Subcutaneous abdominal adipose tissue (tissue), 5 donors: Measurements from ENCODE around the gene MAL.
"Not testable (repeated sequence)": the region's sequence is repeated elsewhere in the genome, so short reads cannot be mapped to it uniquely, and the experiment has no call there.

Experiments used
- H3K27ac ChIP-seq: one replicate; pipeline ENCODE4 v1.7.0; 2013; ENCODE audit warnings: low read depth, mild to moderate bottlenecking, inconsistent platforms, low read length, moderate library complexity
- H3K27me3 ChIP-seq, 5 donors: one replicate each; pipeline ENCODE4 v1.7.0; 2013; ENCODE audit warnings: low read length in 5 of 5, inconsistent platforms in 1 of 5; ENCODE audit not compliant: control insufficient read depth in 5 of 5, insufficient read depth in 4 of 5
- H3K36me3 ChIP-seq, 5 donors: one replicate each; pipeline ENCODE4 v1.7.0; 2013; ENCODE audit warnings: low read length in 5 of 5; ENCODE audit not compliant: control insufficient read depth in 5 of 5, insufficient read depth in 5 of 5
- H3K4me1 ChIP-seq, 5 donors: one replicate each; pipeline ENCODE4 v1.7.0; 2013; ENCODE audit warnings: low read length in 5 of 5, mild to moderate bottlenecking in 3 of 5, moderate library complexity in 1 of 5; ENCODE audit not compliant: control insufficient read depth in 5 of 5, insufficient read depth in 5 of 5
- H3K4me3 ChIP-seq, 5 donors: one replicate each; pipeline ENCODE4 v1.7.0; 2013; ENCODE audit warnings: low read length in 5 of 5, low read depth in 1 of 5
- H3K9ac ChIP-seq, 5 donors: one replicate each; pipeline ENCODE4 v1.7.0; 2013; ENCODE audit warnings: low read length in 5 of 5, mild to moderate bottlenecking in 4 of 5, moderate library complexity in 3 of 5
- H3K9me3 ChIP-seq, 5 donors: one replicate each; pipeline ENCODE4 v1.7.0; 2013; ENCODE audit warnings: low read length in 5 of 5; ENCODE audit not compliant: control insufficient read depth in 5 of 5
- donor health status: healthy.
- donor health status: healthy.
- donor health status: healthy.
- donor health status: healthy.
- donor health status: healthy.

The MAL gene

DNA sequence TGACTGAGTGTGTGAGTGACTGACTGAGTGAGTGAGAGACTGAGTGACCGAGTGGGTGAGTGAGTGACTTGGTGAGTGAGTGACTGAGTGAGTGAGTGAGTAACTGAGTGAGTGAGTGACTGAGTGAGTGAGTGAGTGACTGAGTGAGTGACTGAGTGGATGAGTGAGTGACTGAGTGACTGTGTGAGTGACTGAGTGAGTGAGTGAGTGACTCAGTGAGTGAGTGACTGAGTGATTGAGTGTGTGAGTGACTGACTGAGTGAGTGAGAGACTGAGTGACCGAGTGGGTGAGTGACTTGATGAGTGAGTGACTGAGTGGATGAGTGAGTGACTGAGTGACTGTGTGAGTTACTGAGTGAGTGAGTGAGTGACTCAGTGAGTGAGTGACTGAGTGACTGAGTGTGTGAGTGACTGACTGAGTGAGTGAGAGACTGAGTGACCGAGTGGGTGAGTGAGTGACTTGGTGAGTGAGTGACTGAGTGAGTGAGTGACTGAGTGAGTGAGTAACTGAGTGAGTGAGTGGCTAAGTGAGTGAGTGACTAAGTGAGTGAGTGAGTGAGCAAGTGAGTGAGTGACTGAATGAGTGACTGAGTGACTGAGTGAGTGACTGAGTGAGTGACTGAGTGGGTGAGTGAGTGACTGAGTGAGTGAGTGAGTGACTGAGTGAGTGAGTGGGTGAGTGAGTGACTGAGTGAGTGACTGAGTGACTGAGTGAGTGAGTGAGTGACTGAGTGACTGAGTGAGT is 12.5 kb downstream of the MAL start:
- H3K9me3 ChIP-seq, H3K4me1 ChIP-seq, H3K4me3 ChIP-seq, H3K27ac ChIP-seq, H3K36me3 ChIP-seq, H3K9ac ChIP-seq: not testable (repeated sequence)
- peaks cover 0 to 23% (median 10%) of the 10 kb centered on the region in 5 donors for H3K27me3 ChIP-seq

DNA sequence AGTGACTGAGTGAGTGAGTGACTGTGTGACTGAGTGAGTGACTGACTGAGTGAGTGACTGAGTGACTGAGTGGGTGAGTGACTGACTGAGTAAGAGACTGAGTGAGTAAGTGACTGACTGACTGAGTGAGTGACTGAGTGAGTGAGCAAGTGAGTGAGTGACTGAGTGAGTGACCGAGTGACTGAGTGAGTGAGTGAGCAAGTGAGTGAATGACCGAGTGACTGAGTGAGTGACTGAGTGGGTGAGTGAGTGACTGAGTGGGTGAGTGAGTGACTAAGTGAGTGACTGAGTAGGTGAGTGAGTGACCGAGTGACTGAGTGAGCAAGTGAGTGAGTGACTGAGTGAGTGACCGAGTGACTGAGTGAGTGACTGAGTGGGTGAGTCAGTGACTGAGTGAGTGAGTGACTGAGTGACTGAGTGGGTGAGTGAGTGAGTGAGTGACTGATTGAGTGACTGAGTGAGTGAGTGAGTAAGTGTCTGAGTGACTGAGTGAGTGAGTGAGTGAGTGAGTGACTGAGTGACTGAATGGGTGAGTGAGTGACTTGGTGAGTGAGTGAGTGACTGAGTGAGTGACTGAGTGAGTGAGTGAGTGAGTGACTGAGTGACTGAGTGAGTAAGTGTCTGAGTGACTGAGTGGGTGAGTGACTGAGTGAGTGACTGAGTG is 13.3 kb downstream of the MAL start:
- H3K27ac ChIP-seq, result no peak overlapping the region
- no peaks in the 10 kb centered on the region for H3K36me3 ChIP-seq
- H3K9ac ChIP-seq, result no peak overlapping the region
- peaks cover 3 to 12% (median 9%) of the 10 kb centered on the region in 5 donors for H3K4me1 ChIP-seq
- no peak overlapping the region for H3K4me3 ChIP-seq
- H3K9me3 ChIP-seq, result no peaks in the 10 kb centered on the region
- peaks cover 0 to 26% (median 5%) of the 10 kb centered on the region in 5 donors for H3K27me3 ChIP-seq

DNA sequence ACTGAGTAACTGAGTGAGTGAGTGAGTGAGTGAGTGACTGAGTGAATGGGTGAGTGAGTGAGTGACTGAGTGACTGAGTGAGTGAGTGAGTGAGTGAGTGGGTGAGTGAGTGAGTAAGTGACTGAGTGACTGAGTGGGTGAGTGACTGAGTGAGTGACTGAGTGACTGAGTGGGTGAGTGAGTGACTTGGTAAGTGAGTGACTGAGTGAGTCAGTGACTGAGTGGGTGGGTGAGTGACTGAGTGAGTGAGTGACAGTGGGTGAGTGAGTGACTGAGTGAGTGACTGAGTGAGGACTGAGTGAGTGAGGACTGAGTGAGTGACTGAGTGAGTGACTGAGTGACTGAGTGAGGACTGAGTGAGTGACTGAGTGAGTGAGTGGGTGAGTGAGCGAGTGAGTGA is 13.9 kb downstream of the MAL start:
- no peak overlapping the region for H3K4me3 ChIP-seq
- no peaks in the 10 kb centered on the region for H3K9me3 ChIP-seq
- H3K27ac ChIP-seq, result no peak overlapping the region
- no peak overlapping the region for H3K9ac ChIP-seq
- peaks cover 0 to 24% (median 2%) of the 10 kb centered on the region in 5 donors for H3K27me3 ChIP-seq
- peaks cover 3 to 12% (median 10%) of the 10 kb centered on the region in 5 donors for H3K4me1 ChIP-seq
- H3K36me3 ChIP-seq, result no peaks in the 10 kb centered on the region

DNA sequence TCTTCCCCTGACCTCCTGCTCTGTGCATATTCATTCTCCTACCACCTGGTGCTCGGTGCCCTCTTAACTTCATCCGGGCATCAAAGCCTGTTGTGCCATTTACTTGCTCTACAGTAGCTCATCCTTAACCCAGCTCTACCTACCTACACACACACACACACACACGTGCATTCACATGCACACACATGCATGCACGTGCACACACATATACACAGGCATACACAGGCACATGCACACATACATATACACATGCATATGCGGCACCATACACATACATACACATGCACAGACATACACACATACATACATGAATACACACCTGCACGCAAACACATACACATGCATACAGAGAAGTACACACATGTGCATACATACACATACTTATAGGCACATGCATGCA is 14.5 kb downstream of the MAL start:
- H3K4me3 ChIP-seq, result no peak overlapping the region
- H3K36me3 ChIP-seq, result no peaks in the 10 kb centered on the region
- no peak overlapping the region for H3K9ac ChIP-seq
- peaks cover 0 to 18% (median 0%) of the 10 kb centered on the region in 5 donors for H3K27me3 ChIP-seq
- H3K9me3 ChIP-seq, result no peaks in the 10 kb centered on the region
- H3K27ac ChIP-seq, result no peak overlapping the region
- H3K4me1 ChIP-seq, result peaks cover 3 to 12% (median 10%) of the 10 kb centered on the region in 5 donors

DNA sequence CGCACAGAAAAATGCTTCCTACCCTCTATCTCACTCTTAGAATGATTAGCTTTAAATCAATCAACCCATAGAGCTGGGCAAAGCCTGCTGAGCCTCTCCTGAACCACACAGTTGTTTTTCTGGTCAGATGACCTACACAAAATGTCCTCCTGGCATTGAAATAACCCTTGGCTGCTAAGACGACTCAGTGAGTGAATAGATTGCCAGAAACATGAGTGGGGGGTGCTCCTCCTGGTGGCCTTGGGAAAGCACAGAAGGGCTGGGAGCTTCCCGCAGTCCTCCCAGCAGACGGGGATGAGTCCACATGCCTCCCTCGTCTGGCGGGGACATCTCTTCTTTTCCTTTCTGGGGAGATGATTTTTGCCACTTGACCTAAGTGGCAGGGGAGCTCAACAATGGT is 14.9 kb downstream of the MAL start:
- Histone ChIP-seq H3K36me3 (no peaks in the 10 kb centered on the region), H3K4me1 (peaks cover 3 to 12% (median 10%) of the 10 kb centered on the region in 5 donors), H3K9ac (no peak overlapping the region), H3K4me3 (no peak overlapping the region), H3K9me3 (no peaks in the 10 kb centered on the region), H3K27me3 (peaks cover 0 to 14% (median 0%) of the 10 kb centered on the region in 5 donors), H3K27ac (no peak overlapping the region)

DNA sequence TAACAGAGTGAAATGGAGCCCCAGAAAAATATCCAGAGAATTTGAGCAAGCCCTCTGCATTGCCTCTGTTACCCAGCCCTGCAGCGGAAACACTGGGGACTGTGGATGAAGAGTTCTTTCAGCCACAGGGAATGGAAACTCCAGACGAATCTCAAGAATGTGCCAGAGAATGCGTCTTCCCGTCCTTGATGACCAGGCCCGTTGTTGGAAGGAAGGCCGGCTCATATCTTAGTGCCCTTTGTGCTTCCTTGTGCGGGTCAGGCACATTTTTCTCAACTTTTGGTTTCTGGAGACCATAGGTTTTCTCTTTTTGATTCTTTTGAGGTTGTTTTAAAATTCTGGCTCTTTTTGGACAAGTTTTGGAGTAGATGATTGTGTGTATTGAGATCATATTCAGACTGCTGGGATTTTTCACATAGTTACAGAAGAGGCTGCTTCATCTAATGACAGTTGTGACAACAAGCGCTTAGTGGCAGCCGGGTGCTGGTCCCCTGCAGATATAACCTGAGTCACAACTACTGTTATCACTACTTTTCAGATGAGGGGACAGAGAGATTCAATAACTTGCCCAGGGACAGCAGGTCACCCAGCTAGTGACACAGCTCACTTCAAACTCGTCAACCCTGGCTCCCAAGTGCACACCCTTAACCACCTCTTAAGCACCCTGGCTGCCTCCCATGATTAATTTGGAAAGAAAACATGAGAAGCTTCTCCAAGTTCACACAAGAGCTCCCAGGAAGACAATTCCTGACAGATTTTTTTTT is 15.7 kb downstream of the MAL start:
- Histone ChIP-seq H3K36me3 (no peaks in the 10 kb centered on the region), H3K4me3 (no peak overlapping the region), H3K9me3 (no peaks in the 10 kb centered on the region), H3K27me3 (peaks cover 0 to 14% (median 0%) of the 10 kb centered on the region in 5 donors), H3K27ac (no peak overlapping the region), H3K9ac (no peak overlapping the region), H3K4me1 (peaks cover 3 to 12% (median 10%) of the 10 kb centered on the region in 5 donors)

DNA sequence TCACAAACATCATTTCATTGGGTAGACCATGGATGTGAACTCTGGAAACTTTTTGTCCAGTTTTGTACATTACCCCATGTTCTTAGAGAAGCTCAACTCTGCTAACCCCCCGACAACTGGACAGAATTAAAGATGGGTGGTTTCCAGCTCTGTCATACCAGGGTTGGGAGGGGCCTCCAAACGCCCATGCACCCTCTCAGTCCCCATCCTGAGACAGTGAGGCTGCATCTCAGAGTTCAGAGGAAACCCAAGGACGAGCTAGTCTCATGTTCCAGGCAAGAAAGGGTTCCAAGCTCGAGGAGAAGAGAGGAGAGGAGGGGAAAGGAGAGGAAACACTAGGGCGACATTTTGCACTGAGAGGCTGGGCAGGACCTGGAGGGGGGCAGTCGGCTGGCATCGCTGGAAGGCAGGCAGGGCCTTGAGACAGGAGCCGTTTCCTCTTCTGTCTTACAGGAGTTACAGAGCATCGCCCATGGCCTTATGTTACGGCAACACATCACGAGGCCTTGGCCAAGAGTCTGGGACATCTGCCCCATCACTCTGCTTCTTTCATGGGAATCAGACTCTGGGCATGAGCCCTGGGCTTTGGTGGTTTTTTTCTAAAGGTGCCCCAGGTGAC is 16.4 kb downstream of the MAL start:
- peaks cover 0 to 14% (median 0%) of the 10 kb centered on the region in 5 donors for H3K27me3 ChIP-seq
- H3K4me3 ChIP-seq, result no peak overlapping the region
- no peaks in the 10 kb centered on the region for H3K36me3 ChIP-seq
- H3K9ac ChIP-seq, result no peak overlapping the region
- H3K27ac ChIP-seq, result no peak overlapping the region
- no peaks in the 10 kb centered on the region for H3K9me3 ChIP-seq
- peaks cover 3 to 12% (median 10%) of the 10 kb centered on the region in 5 donors for H3K4me1 ChIP-seq

DNA sequence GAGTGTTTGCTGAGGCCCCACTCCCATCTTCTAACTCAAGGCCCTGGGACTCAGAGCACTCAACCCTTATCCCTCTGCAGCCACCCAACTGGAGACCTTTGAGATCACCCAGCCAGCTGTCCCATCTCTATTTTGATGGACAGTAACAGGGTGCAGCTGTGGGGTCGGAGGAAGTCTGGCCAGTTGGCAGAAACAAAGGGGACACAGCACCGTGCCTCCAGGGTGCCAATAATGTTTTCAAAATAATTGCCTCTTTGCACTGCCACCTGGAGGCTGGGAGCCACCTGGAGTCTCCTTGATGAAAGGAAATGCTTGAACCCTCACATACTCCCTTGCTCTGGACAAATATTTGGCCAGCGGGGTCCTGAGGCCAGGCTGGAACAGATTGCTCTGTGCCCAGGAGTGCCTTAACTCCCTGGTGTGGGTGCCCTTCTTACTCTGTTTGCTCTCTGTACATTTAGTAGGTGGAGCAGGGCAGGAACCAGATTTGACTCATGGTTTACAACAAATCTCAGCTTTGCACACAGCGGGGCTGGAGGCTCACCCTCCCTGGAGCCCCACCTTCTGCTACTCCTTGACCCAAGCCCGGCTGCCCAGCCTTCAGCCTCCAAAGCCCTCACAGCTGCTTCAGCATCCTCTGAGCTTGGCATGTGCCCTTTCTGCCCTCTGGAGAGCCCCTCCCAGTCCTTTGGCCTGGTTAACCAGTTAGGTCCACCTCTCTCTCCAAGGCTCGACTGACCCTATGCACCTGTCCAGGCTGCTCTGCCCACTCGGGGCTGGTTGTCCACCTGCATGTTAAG is 17.2 kb downstream of the MAL start:
- Histone ChIP-seq H3K9me3 (no peaks in the 10 kb centered on the region), H3K27me3 (peaks cover 0 to 14% (median 0%) of the 10 kb centered on the region in 5 donors), H3K4me1 (peaks cover 3 to 12% (median 10%) of the 10 kb centered on the region in 5 donors), H3K36me3 (no peaks in the 10 kb centered on the region), H3K27ac (no peak overlapping the region), H3K4me3 (peak overlapping the region in 1 of 5 donors; percentile 21), H3K9ac (no peak overlapping the region)
